Measurements from ENCODE around the gene ODF2L. TPM values are rescaled to one million over a fixed set of nuclear protein-coding genes. Genes with fewer than 3 reads are reported as not detected.

The ODF2L gene
- total and polyA plus RNA-seq, 2 experiments from 2014 or later, result 32.4 to 58.9 TPM

- Histone ChIP-seq H3K4me1 (ENCODE audit: insufficient read depth) (no peaks in the 10 kb centered on the region), H3K36me3 (replicated peaks; ENCODE audit: insufficient read depth, low read depth) (no peaks in the 10 kb centered on the region), H3K27ac (no peak overlapping the region), H3K4me3 (no peak overlapping the region), H3K9me2 (replicated peaks; ENCODE audit: insufficient read depth) (no peaks in the 10 kb centered on the region), H2AFZ (no peak overlapping the region), H3K27me3 (no peaks in the 10 kb centered on the region), H3K79me2 (no peaks in the 10 kb centered on the region), H3K4me2 (no peak overlapping the region), H4K20me1 (ENCODE audit: insufficient read depth, poor library complexity, severe bottlenecking) (no peaks in the 10 kb centered on the region), H3K9me3 (ENCODE audit: low read depth) (no peaks in the 10 kb centered on the region)
- 96% methylated on average over 1 of the region's 1 CpG for WGBS (ENCODE audit: low lambda C conversion rate, missing lambda C conversion rate)
- no peak for TF ChIP-seq CTCF (IDR thresholded peaks at IDR 0.05; ENCODE audit: poor library complexity)
- no peak for TF ChIP-seq EZH2phosphoT487 (IDR thresholded peaks at IDR 0.05; ENCODE audit: low read depth, severe bottlenecking, unreplicated experiment)
- no peak for TF ChIP-seq EZH2 (IDR thresholded peaks at IDR 0.05; ENCODE audit: borderline replicate concordance)
- DNase-seq (ENCODE audit: low spot score), result no peak
Measured at GRCh38 chr1:86375688-86376087, 20.4 kb downstream of the ODF2L start.

- no peak for DNase-seq (ENCODE audit: low spot score)
- no peak overlapping the region for H2AFZ ChIP-seq
- no peak for TF ChIP-seq CTCF (IDR thresholded peaks at IDR 0.05; ENCODE audit: poor library complexity)
- no peak for TF ChIP-seq EZH2 (IDR thresholded peaks at IDR 0.05; ENCODE audit: borderline replicate concordance)
- no peaks in the 10 kb centered on the region for H3K9me2 ChIP-seq (replicated peaks; ENCODE audit: insufficient read depth)
- no peaks in the 10 kb centered on the region for H3K79me2 ChIP-seq
- H3K4me1 ChIP-seq (ENCODE audit: insufficient read depth), result no peaks in the 10 kb centered on the region
- no peak overlapping the region for H3K4me2 ChIP-seq
- H3K9me3 ChIP-seq (ENCODE audit: low read depth), result no peaks in the 10 kb centered on the region
- H3K36me3 ChIP-seq (replicated peaks; ENCODE audit: insufficient read depth, low read depth), result no peaks in the 10 kb centered on the region
- H4K20me1 ChIP-seq (ENCODE audit: insufficient read depth, poor library complexity, severe bottlenecking), result no peaks in the 10 kb centered on the region
- no peaks in the 10 kb centered on the region for H3K27me3 ChIP-seq
- H3K27ac ChIP-seq, result no peak overlapping the region
- H3K4me3 ChIP-seq, result no peak overlapping the region
Measured at GRCh38 chr1:86370601-86371022, 25.5 kb downstream of the ODF2L start.

GRCh38 chr1:86365896-86366295, 30.2 kb downstream of the ODF2L start:
- H3K9me3 ChIP-seq (ENCODE audit: low read depth), result no peaks in the 10 kb centered on the region
- no peaks in the 10 kb centered on the region for H4K20me1 ChIP-seq (ENCODE audit: insufficient read depth, poor library complexity, severe bottlenecking)
- 94% methylated on average over 6 of the region's 6 CpGs for WGBS (ENCODE audit: low lambda C conversion rate, missing lambda C conversion rate)
- TF ChIP-seq EZH2phosphoT487 (IDR thresholded peaks at IDR 0.05; ENCODE audit: low read depth, severe bottlenecking, unreplicated experiment), result no peak
- TF ChIP-seq EZH2 (IDR thresholded peaks at IDR 0.05; ENCODE audit: borderline replicate concordance), result no peak
- TF ChIP-seq CTCF (IDR thresholded peaks at IDR 0.05; ENCODE audit: poor library complexity), result no peak
- H3K4me3 ChIP-seq, result no peak overlapping the region
- no peaks in the 10 kb centered on the region for H3K9me2 ChIP-seq (replicated peaks; ENCODE audit: insufficient read depth)
- no peaks in the 10 kb centered on the region for H3K4me1 ChIP-seq (ENCODE audit: insufficient read depth)
- H3K27me3 ChIP-seq, result no peaks in the 10 kb centered on the region
- no peak overlapping the region for H3K27ac ChIP-seq
- H3K4me2 ChIP-seq, result no peak overlapping the region
- no peaks in the 10 kb centered on the region for H3K79me2 ChIP-seq
- DNase-seq (ENCODE audit: low spot score), result no peak
- H3K36me3 ChIP-seq (replicated peaks; ENCODE audit: insufficient read depth, low read depth), result no peaks in the 10 kb centered on the region
- no peak overlapping the region for H2AFZ ChIP-seq

- WGBS (ENCODE audit: low lambda C conversion rate, missing lambda C conversion rate), result 96% methylated on average over 4 of the region's 4 CpGs
- Histone ChIP-seq H2AFZ (no peak overlapping the region), H4K20me1 (ENCODE audit: insufficient read depth, poor library complexity, severe bottlenecking) (no peaks in the 10 kb centered on the region), H3K36me3 (replicated peaks; ENCODE audit: insufficient read depth, low read depth) (no peaks in the 10 kb centered on the region), H3K9me3 (ENCODE audit: low read depth) (no peaks in the 10 kb centered on the region), H3K27ac (no peak overlapping the region), H3K4me3 (no peak overlapping the region), H3K79me2 (no peaks in the 10 kb centered on the region), H3K27me3 (no peaks in the 10 kb centered on the region), H3K4me2 (no peak overlapping the region), H3K4me1 (ENCODE audit: insufficient read depth) (no peaks in the 10 kb centered on the region), H3K9me2 (replicated peaks; ENCODE audit: insufficient read depth) (no peaks in the 10 kb centered on the region)
- no peak for DNase-seq (ENCODE audit: low spot score)
- no peak for TF ChIP-seq EZH2 (IDR thresholded peaks at IDR 0.05; ENCODE audit: borderline replicate concordance)
- TF ChIP-seq EZH2phosphoT487 (IDR thresholded peaks at IDR 0.05; ENCODE audit: low read depth, severe bottlenecking, unreplicated experiment), result no peak
- no peak for TF ChIP-seq CTCF (IDR thresholded peaks at IDR 0.05; ENCODE audit: poor library complexity)
Measured at GRCh38 chr1:86362807-86363206, 33.3 kb downstream of the ODF2L start.
